HepG2 (cell line): ENCODE measurements around the gene PTPRCAP. TPM values are rescaled to one million over a fixed set of nuclear protein-coding genes. Genes with fewer than 3 reads are reported as not detected.

ENCODE experiments used
- HDAC2 ChIP-seq: sonication (generic); formaldehyde crosslinking; IDR thresholded peaks from 2 replicates; pipeline ENCODE4 v1.4.0; 2020; ENCODE audit warnings: missing genetic modification reagents
- HNF4G ChIP-seq, 2 experiments: sonication (generic) in 1 of 2; formaldehyde crosslinking in 1 of 2; IDR thresholded peaks; 2 replicates each; pipeline versions ENCODE4 v1.4.0 to v1.6.1; 2011 to 2020; ENCODE audit warnings: borderline replicate concordance in 2 of 2, low read depth in 2 of 2, mild to moderate bottlenecking in 2 of 2, low read length in 1 of 2, missing genetic modification reagents in 1 of 2, moderate library complexity in 1 of 2
- ISL2 ChIP-seq: sonication (generic); formaldehyde crosslinking; IDR thresholded peaks from 2 replicates; pipeline ENCODE4 v1.5.0; 2020; ENCODE audit warnings: missing genetic modification reagents
- NR2C2 ChIP-seq: sonication (generic); formaldehyde crosslinking; IDR thresholded peaks from 2 replicates; pipeline ENCODE4 v1.4.0; 2020; ENCODE audit warnings: missing genetic modification reagents, mild to moderate bottlenecking, moderate library complexity, borderline replicate concordance
- PHF21A ChIP-seq: sonication (generic); formaldehyde crosslinking; IDR thresholded peaks from 2 replicates; pipeline ENCODE4 v1.5.0; 2020; ENCODE audit warnings: mild to moderate bottlenecking, missing genetic modification reagents
- ZFP1 ChIP-seq: IDR thresholded peaks from 2 replicates; pipeline ENCODE4 v1.6.1; 2016
- ZFX ChIP-seq: sonication (generic); formaldehyde crosslinking; IDR thresholded peaks from 2 replicates; pipeline ENCODE4 v1.4.0; 2020; ENCODE audit warnings: mild to moderate bottlenecking, low read depth, missing genetic modification reagents, moderate library complexity
- ZNF17 ChIP-seq: sonication (generic); formaldehyde crosslinking; IDR thresholded peaks from 2 replicates; pipeline ENCODE4 v1.5.0; 2020; ENCODE audit warnings: mild to moderate bottlenecking, missing genetic modification reagents
- ZNF501 ChIP-seq: sonication (generic); formaldehyde crosslinking; IDR thresholded peaks from 2 replicates; pipeline ENCODE4 v1.5.1; 2020; ENCODE audit warnings: mild to moderate bottlenecking, moderate library complexity, missing genetic modification reagents
- ZNF567 ChIP-seq: sonication (generic); formaldehyde crosslinking; IDR thresholded peaks from 2 replicates; pipeline ENCODE4 v1.8.1; 2023; ENCODE audit warnings: mild to moderate bottlenecking, missing genetic modification reagents, borderline replicate concordance
- polyA plus RNA-seq, 8 experiments: library from polyadenylated mRNA; depleted of rRNA in 3 of 8; stranded (reverse) in 7 of 8; unstranded in 1 of 8; fragments of >200 nt; fragmentation: Illumina TruSeq in 4 of 8; extraction: Trizol in 4 of 8; gene quantifications; 2 replicates each; pipeline versions ENCODE4 v1.2.1 to v1.2.3, GENCODE V29; 2011 to 2016; ENCODE audit warnings: low read depth in 4 of 8, missing spikeins in 1 of 8, mixed read lengths in 1 of 8; ENCODE audit not compliant: insufficient read depth in 1 of 8
- total RNA-seq, 5 experiments: library from RNA; depleted of rRNA; stranded (reverse); fragments of >200 nt; fragmentation: Illumina TruSeq; extraction: Trizol; gene quantifications; 2 replicates each; pipeline ENCODE4 v1.2.3, GENCODE V29; 2016; ENCODE audit warnings: low read depth in 1 of 5
- TF ChIP-seq, protein P1 (sequence below): sonication (generic); formaldehyde crosslinking; IDR thresholded peaks from 2 replicates; pipeline ENCODE4 v1.5.0; 2020; ENCODE audit warnings: mild to moderate bottlenecking, missing genetic modification reagents, moderate library complexity
- TF ChIP-seq, protein P2 (sequence below): sonication (generic); formaldehyde crosslinking; IDR thresholded peaks from 2 replicates; pipeline ENCODE4 v1.4.0; 2020; ENCODE audit warnings: missing genetic modification reagents, low read depth, mild to moderate bottlenecking, borderline replicate concordance

The PTPRCAP gene
- total and polyA plus RNA-seq, 2 of the 13 experiments (the other 11 are each of a cell fraction or from before 2014, with no cell fraction given) = 0.60 to 0.70 TPM

DNA sequence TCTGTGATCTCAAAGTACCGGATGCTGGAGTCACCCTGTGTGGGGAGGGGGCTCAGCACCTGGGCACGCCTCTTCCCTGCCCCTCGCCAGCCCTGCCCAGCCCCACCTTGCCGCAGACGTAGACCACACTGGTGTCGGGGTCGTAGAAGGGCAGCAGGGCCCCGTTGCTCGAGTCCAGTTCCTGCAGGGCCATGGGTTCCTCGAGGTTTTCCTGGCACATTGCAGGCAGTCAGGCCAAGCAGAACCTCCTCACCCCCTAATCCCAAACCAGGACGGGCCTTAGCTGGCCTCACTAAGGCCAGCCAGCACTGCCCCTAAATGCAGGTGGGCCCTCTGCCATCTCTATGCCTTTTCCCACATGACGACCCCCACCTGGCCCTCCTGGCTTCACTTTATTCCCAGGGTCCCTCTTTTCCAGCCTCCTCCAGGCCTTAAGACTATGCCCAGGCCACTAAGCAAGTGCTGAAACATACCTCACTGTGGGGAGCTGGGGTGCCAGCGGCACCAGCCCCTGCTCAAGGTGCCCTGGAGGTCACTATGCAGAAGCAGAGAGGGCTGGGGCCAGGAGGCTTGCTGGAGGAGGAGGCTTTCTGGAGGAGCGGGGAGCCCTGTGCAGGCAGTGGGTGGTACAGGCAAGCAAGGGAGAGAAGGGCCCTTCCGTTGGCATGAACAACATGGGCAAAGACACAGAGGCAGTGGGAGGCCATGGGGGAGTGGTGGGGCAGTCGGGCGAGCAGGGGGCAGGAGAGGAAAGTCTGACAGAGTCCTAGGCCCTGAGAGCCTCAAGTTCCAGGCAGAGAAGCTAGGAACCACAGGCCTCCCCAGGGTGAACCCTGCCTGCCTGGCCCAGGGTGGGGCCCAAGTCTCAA, 3.0 kb upstream of the PTPRCAP start (continued):
- TF ChIP-seq, protein P1, sequence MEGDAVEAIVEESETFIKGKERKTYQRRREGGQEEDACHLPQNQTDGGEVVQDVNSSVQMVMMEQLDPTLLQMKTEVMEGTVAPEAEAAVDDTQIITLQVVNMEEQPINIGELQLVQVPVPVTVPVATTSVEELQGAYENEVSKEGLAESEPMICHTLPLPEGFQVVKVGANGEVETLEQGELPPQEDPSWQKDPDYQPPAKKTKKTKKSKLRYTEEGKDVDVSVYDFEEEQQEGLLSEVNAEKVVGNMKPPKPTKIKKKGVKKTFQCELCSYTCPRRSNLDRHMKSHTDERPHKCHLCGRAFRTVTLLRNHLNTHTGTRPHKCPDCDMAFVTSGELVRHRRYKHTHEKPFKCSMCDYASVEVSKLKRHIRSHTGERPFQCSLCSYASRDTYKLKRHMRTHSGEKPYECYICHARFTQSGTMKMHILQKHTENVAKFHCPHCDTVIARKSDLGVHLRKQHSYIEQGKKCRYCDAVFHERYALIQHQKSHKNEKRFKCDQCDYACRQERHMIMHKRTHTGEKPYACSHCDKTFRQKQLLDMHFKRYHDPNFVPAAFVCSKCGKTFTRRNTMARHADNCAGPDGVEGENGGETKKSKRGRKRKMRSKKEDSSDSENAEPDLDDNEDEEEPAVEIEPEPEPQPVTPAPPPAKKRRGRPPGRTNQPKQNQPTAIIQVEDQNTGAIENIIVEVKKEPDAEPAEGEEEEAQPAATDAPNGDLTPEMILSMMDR = no peak
- TF ChIP-seq ZNF501 = no peak
- TF ChIP-seq ZNF567 (CRISPR knock-in tag) = no peak
- TF ChIP-seq HDAC2 (CRISPR knock-in tag) = no peak
- no peak for TF ChIP-seq ZNF17 (CRISPR knock-in tag)
- TF ChIP-seq ZFP1 (CRISPR knock-in tag) = no peak
- no peak for TF ChIP-seq ISL2 (CRISPR knock-in tag)
- TF ChIP-seq PHF21A = no peak
- TF ChIP-seq, protein P2, sequence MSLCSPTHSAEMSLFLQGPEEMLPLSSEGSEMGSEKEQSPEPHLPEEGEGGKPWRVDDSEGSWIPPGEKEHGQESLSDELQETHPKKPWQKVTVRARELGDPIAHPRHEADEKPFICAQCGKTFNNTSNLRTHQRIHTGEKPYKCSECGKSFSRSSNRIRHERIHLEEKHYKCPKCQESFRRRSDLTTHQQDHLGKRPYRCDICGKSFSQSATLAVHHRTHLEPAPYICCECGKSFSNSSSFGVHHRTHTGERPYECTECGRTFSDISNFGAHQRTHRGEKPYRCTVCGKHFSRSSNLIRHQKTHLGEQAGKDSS (CRISPR knock-in tag) = no peak
- TF ChIP-seq NR2C2 (CRISPR knock-in tag) = no peak
- TF ChIP-seq ZFX = no peak
- no peak for TF ChIP-seq HNF4G (IDR thresholded peaks at IDR 0.05; ENCODE audit: borderline replicate concordance, low read depth, low read length)
- no peak for TF ChIP-seq HNF4G (CRISPR knock-in tag; IDR thresholded peaks at IDR 0.05; ENCODE audit: borderline replicate concordance, low read depth)
